HepG2 (cell line): ENCODE measurements around the gene RABGAP1L. TPM values are rescaled to one million over a fixed set of nuclear protein-coding genes. Genes with fewer than 3 reads are reported as not detected.

Source experiments
- ATAC-seq: fragments of 200-7000 bp; cut with Tn5 transposase; 3 replicates; pipeline ENCODE4 v1.9.1; 2020; ENCODE audit warnings: mild to moderate bottlenecking, moderate library complexity
- BruUV-seq: library from RNA; stranded (reverse); fragments of 400-500 nt; replicated peaks from 2 replicates; lab custom pipeline; 2021; lab: Mats Ljungman, UMichigan
- CTCF ChIA-PET: fragments of 300-600 bp; formaldehyde crosslinking; extraction: SDS; loops from one replicate; lab custom pipeline; 2021; ENCODE audit warnings: low total read pairs, inconsistent platforms, low intra/inter-chr PET ratio; lab: Yijun Ruan, JAX
- POLR2A ChIA-PET: fragments of 350-600 bp; sonication (Branson Sonifier 250); formaldehyde crosslinking; loops from one replicate; lab custom pipeline; 2020; ENCODE audit warnings: antibody characterized with exemption, inconsistent platforms; lab: Yijun Ruan, JAX
- DNase-seq: peaks from one replicate; pipeline ENCODE4 v3.0.0-alpha.2; 2015; ENCODE audit warnings: low spot score
- FAIRE-seq: peaks from 3 replicates; lab custom pipeline; 2011; peaks lifted over from hg19 to GRCh38; lab: Jason Lieb, UNC
- H2AFZ ChIP-seq: one replicate; pipeline ENCODE4 v1.6.1; 2011; ENCODE audit warnings: low read length, inconsistent platforms
- H3K27ac ChIP-seq: fragments of 300-600 bp; 3 replicates; pipeline ENCODE4 v1.8.0; 2011; ENCODE audit warnings: mixed run types, mild to moderate bottlenecking, mixed read lengths, low read length, inconsistent platforms; ENCODE audit not compliant: insufficient read depth; ENCODE audit errors: extremely low read length
- H3K27me3 ChIP-seq, 2 experiments: fragments of 200-600 bp in 1 of 2; 2 replicates in 1 of 2; 3 replicates in 1 of 2; pipeline versions ENCODE4 v1.6.0 to v1.8.0; 2011; ENCODE audit warnings: low read length in 2 of 2, mild to moderate bottlenecking in 2 of 2, moderate library complexity in 2 of 2, inconsistent platforms in 1 of 2; ENCODE audit not compliant: insufficient read depth in 2 of 2, control insufficient read depth in 1 of 2
- H3K36me3 ChIP-seq, 2 experiments: fragments of 200-600 bp in 1 of 2; replicated peaks in 1 of 2; 2 replicates in 1 of 2; 3 replicates in 1 of 2; pipeline versions ENCODE4 v1.5.1 to v1.8.0; 2011; ENCODE audit warnings: low read length in 2 of 2, inconsistent platforms in 1 of 2; ENCODE audit not compliant: insufficient read depth in 2 of 2, control insufficient read depth in 1 of 2
- H3K4me1 ChIP-seq: 2 replicates; pipeline ENCODE4 v1.5.1; 2012; ENCODE audit warnings: low read length, inconsistent platforms; ENCODE audit not compliant: insufficient read depth
- H3K4me2 ChIP-seq: 2 replicates; pipeline ENCODE4 v1.6.0; 2011; ENCODE audit warnings: low read depth, low read length, inconsistent platforms
- H3K4me3 ChIP-seq, 3 experiments: fragments of 200-600 bp in 1 of 3; sonication (generic), shearing (Covaris generic) in 1 of 3; replicated peaks in 1 of 3; 2 replicates each; pipeline ENCODE4 v1.5.1; 2011 to 2016; ENCODE audit warnings: low read length in 3 of 3, inconsistent platforms in 2 of 3, low read depth in 2 of 3, mild to moderate bottlenecking in 2 of 3, control low read depth in 1 of 3, mixed read lengths in 1 of 3; ENCODE audit not compliant: insufficient read depth in 1 of 3
- H3K79me2 ChIP-seq: one replicate; pipeline ENCODE4 v1.6.1; 2011; ENCODE audit warnings: low read length, inconsistent platforms; ENCODE audit not compliant: insufficient read depth
- H3K9ac ChIP-seq: 2 replicates; pipeline ENCODE4 v1.6.0; 2011; ENCODE audit warnings: mild to moderate bottlenecking, low read depth, low read length, inconsistent platforms; ENCODE audit not compliant: insufficient read depth
- H3K9me3 ChIP-seq: 2 replicates; pipeline ENCODE4 v1.5.1; 2012; ENCODE audit warnings: mild to moderate bottlenecking, low read length
- H4K20me1 ChIP-seq: 2 replicates; pipeline ENCODE4 v1.6.0; 2011; ENCODE audit warnings: inconsistent platforms, mild to moderate bottlenecking, low read length, moderate library complexity; ENCODE audit not compliant: insufficient read depth
- AGO1 ChIP-seq: fragments of 200-400 bp; formaldehyde crosslinking; IDR thresholded peaks from 2 replicates; pipeline ENCODE4 v1.6.1; 2017; ENCODE audit warnings: mild to moderate bottlenecking, low read depth, low read length, moderate library complexity; ENCODE audit not compliant: poor library complexity, severe bottlenecking
- HNRNPLL ChIP-seq: fragments of 200-400 bp; formaldehyde crosslinking; IDR thresholded peaks from 2 replicates; pipeline ENCODE4 v1.6.1; 2017; ENCODE audit warnings: mild to moderate bottlenecking, low read depth, low read length; ENCODE audit not compliant: poor library complexity, severe bottlenecking
- MAFF ChIP-seq: IDR thresholded peaks from 2 replicates; pipeline ENCODE4 v1.6.1; 2011; ENCODE audit warnings: low read depth, low read length, improper control_type of control experiment
- MAFK ChIP-seq, 2 experiments: IDR thresholded peaks in 1 of 2; conservative IDR thresholded peaks in 1 of 2; 2 replicates each; pipeline ENCODE4 v1.6.1; 2011; ENCODE audit warnings: improper control_type of control experiment in 2 of 2, low read length in 2 of 2
- ZNF569 ChIP-seq: sonication (generic); formaldehyde crosslinking; IDR thresholded peaks from 2 replicates; pipeline ENCODE4 v1.5.0; 2020; ENCODE audit warnings: mild to moderate bottlenecking, missing genetic modification reagents, moderate library complexity, borderline replicate concordance
- ZNF747 ChIP-seq: sonication (generic); formaldehyde crosslinking; IDR thresholded peaks from 2 replicates; pipeline ENCODE4 v1.8.1; 2023; ENCODE audit warnings: missing genetic modification reagents, mild to moderate bottlenecking, borderline replicate concordance
- in situ Hi-C: cut with HindIII; loops from 2 replicates; pipeline ENCODE4 v1.10.0; 2017; ENCODE audit warnings: low pct_unique_long_range_greater_than_20kb; ENCODE audit not compliant: extremely low pct_ligation_motif_present
- intact Hi-C: fragments of 100-400 bp; cut with micrococcal nuclease; formaldehyde crosslinking; loops from one replicate; pipeline ENCODE4 v1.10.0; 2022; ENCODE audit not compliant: unreplicated experiment
- polyA plus RNA-seq, 8 experiments: library from polyadenylated mRNA; depleted of rRNA in 3 of 8; stranded (reverse) in 7 of 8; unstranded in 1 of 8; fragments of >200 nt; fragmentation: Illumina TruSeq in 4 of 8; extraction: Trizol in 4 of 8; gene quantifications; 2 replicates each; pipeline versions ENCODE4 v1.2.1 to v1.2.3, GENCODE V29; 2011 to 2016; ENCODE audit warnings: low read depth in 4 of 8, missing spikeins in 1 of 8, mixed read lengths in 1 of 8; ENCODE audit not compliant: insufficient read depth in 1 of 8
- total RNA-seq, 5 experiments: library from RNA; depleted of rRNA; stranded (reverse); fragments of >200 nt; fragmentation: Illumina TruSeq; extraction: Trizol; gene quantifications; 2 replicates each; pipeline ENCODE4 v1.2.3, GENCODE V29; 2016; ENCODE audit warnings: low read depth in 1 of 5
- TF ChIP-seq, protein P1 (sequence below): sonication (generic); formaldehyde crosslinking; IDR thresholded peaks from 2 replicates; pipeline ENCODE4 v1.4.0; 2020; ENCODE audit warnings: missing genetic modification reagents
- TF ChIP-seq, protein P2 (sequence below): IDR thresholded peaks from 2 replicates; pipeline ENCODE4 v1.6.1; 2016; ENCODE audit warnings: low read depth

The RABGAP1L gene
- total and polyA plus RNA-seq, 2 of the 13 experiments (the other 11 are each of a cell fraction or from before 2014, with no cell fraction given): 7.9 to 22.6 TPM

GRCh38 chr1:174445351-174445750, 286.0 kb downstream of the RABGAP1L start:
- Histone ChIP-seq H3K4me2 (no peak overlapping the region), H2AFZ (no peak overlapping the region), H3K9ac (no peak overlapping the region), H3K4me3 (no peak overlapping the region), H3K27ac (no peak overlapping the region), H3K36me3 (no peaks in the 10 kb centered on the region), H3K4me1 (no peaks in the 10 kb centered on the region), H3K27me3 (no peaks in the 10 kb centered on the region), H3K79me2 (no peaks in the 10 kb centered on the region), H3K9me3 (no peaks in the 10 kb centered on the region), H4K20me1 (no peaks in the 10 kb centered on the region)
- TF ChIP-seq, protein P1, sequence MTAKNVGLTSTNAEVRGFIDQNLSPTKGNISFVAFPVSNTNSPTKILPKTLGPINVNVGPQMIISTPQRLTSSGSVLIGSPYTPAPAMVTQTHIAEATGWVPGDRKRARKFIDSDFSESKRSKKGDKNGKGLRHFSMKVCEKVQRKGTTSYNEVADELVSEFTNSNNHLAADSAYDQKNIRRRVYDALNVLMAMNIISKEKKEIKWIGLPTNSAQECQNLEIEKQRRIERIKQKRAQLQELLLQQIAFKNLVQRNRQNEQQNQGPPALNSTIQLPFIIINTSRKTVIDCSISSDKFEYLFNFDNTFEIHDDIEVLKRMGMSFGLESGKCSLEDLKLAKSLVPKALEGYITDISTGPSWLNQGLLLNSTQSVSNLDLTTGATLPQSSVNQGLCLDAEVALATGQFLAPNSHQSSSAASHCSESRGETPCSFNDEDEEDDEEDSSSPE (CRISPR knock-in tag): no peak
- TF ChIP-seq MAFF (peak; percentile 33; the same call in 1 of the 2 replicates), MAFK (conservative IDR thresholded peaks at IDR 0.05 in 1 of 2, IDR thresholded peaks at IDR 0.05 in 1 of 2; ENCODE audit: low read length in 2 of 2) (peak; percentile 34 to 44; a peak in 3 of 4 replicates), ZNF569 (CRISPR knock-in tag) (no peak), HNRNPLL (no peak), AGO1 (no peak), ZNF747 (CRISPR knock-in tag) (no peak)
- TF ChIP-seq, protein P2, sequence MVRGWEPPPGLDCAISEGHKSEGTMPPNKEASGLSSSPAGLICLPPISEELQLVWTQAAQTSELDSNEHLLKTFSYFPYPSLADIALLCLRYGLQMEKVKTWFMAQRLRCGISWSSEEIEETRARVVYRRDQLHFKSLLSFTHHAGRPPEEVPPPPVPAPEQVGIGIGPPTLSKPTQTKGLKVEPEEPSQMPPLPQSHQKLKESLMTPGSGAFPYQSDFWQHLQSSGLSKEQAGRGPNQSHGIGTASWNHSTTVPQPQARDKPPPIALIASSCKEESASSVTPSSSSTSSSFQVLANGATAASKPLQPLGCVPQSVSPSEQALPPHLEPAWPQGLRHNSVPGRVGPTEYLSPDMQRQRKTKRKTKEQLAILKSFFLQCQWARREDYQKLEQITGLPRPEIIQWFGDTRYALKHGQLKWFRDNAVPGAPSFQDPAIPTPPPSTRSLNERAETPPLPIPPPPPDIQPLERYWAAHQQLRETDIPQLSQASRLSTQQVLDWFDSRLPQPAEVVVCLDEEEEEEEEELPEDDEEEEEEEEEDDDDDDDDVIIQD: no peak
- ATAC-seq: no peak
- in situ Hi-C loops (no loop called here), intact Hi-C loops (no loop called here)
- CTCF ChIA-PET: no interaction called here
- BruUV-seq: no TSS peak
- POLR2A ChIA-PET: no interaction called here
- no peak for DNase-seq
- no peak for FAIRE-seq
